Activated CD4-positive, alpha-beta T cell treated with anti-CD3 and anti-CD28 coated beads, Interleukin-2, amount 50 U/mL, for 48 hours (primary cell): ENCODE measurements around the gene IGIP.

Source experiments
- DNase-seq, 2 experiments: peaks; one replicate each; pipeline ENCODE4 v3.0.0-alpha.2; 2020

IGIP gene

GRCh38 chr5:140111859-140112551, 13.7 kb upstream of the IGIP start:
- no peak for DNase-seq

DNA sequence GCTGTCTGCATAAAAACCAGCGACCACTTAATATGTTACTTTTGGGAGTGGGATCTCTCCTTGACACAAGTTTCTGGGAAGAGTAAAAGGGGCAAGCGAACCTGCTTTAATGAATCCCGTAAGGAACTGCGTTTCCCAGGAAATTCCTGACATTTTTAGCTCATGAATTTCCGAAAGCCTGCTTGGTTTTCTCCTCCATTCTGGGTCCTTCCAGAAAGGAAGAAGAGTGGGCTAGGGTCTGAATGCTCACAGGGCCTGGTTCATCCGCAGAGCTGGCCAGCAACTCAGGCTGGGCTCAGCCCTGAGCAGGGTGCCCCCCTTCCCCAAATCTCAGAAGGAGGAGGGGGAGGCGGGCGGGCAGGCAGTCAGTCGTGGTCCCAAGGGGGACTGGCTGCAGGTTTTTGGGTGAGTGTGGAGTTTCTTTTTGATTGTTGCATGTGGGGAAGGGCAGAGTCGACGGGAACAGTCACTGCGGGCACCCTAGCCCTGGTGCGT, 13.0 kb upstream of the IGIP start:
- no peak for DNase-seq

- DNase-seq = peak; percentile 22 to 30
Measured at GRCh38 chr5:140113180-140113698, 12.5 kb upstream of the IGIP start.

DNA sequence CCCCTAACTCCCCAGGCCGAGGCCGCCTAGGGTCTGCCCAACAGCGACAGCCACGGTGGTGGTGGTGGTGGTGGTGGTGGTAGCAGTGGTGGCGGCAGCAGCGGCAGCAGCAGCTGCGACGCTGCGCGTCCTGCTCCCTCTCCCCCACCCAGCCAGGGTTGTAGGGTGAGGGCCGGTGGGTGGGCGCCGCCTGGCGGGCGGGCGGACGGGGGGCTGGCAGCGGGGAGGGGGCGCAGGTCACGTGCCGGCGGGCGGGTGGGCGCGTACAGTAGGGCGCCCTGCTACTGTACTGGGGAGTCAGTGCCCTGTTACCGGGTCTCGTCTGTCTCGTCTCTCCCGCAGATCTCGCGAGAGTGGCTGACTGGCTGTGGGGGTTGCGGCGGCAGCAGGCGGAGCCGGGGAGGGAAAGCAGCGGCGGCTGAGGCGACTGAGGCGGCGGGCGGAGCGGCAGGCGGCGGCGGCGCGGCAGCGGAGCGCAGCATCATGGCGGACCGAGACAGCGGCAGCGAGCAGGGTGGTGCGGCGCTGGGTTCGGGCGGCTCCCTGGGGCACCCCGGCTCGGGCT, 12.0 kb upstream of the IGIP start, which contains the start of gene PURA:
PURA (plus strand) TSS at position 411 of the 565 bp plus-strand sequence; CDS start at position 484, 73 bp downstream.
- peak; percentile 94 to 95 for DNase-seq

DNA sequence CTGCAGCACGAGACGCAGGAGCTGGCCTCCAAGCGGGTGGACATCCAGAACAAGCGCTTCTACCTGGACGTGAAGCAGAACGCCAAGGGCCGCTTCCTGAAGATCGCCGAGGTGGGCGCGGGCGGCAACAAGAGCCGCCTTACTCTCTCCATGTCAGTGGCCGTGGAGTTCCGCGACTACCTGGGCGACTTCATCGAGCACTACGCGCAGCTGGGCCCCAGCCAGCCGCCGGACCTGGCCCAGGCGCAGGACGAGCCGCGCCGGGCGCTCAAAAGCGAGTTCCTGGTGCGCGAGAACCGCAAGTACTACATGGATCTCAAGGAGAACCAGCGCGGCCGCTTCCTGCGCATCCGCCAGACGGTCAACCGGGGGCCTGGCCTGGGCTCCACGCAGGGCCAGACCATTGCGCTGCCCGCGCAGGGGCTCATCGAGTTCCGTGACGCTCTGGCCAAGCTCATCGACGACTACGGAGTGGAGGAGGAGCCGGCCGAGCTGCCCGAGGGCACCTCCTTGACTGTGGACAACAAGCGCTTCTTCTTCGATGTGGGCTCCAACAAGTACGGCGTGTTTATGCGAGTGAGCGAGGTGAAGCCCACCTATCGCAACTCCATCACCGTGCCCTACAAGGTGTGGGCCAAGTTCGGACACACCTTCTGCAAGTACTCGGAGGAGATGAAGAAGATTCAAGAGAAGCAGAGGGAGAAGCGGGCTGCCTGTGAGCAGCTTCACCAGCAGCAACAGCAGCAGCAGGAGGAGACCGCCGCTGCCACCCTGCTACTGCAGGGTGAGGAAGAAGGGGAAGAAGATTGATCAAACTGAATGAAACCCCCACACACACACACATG, 11.2 kb upstream of the IGIP start:
- peak; percentile 45 to 56 for DNase-seq

GRCh38 chr5:140115186-140115500, 10.6 kb upstream of the IGIP start:
- DNase-seq = no peak

GRCh38 chr5:140116716-140117115, 9.0 kb upstream of the IGIP start:
- no peak for DNase-seq

GRCh38 chr5:140117523-140117922, 8.2 kb upstream of the IGIP start:
- no peak for DNase-seq

GRCh38 chr5:140118302-140118936, 7.3 kb upstream of the IGIP start:
- DNase-seq = no peak

- DNase-seq = no peak
Measured at GRCh38 chr5:140126315-140127012, 727 bp downstream of the IGIP start.

DNA sequence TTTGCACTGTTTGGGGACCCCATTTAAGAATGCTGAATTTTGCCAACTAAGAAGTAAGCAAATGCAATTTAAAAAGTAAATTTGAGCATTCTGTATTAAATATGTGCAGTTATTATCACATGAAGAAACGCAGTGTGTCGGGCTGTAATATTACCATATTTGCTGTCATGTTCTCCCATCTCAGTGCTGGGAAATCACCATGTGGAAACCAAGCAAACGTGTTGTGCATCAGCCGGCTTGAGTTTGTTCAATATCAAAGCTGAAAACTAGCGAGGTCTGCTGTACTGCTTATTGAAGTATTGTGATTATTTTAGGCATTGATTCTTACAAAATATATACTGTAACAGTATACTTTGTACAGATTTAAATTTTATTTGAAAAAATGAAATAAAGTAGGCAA, 2.6 kb downstream of the IGIP start:
- DNase-seq = no peak

DNA sequence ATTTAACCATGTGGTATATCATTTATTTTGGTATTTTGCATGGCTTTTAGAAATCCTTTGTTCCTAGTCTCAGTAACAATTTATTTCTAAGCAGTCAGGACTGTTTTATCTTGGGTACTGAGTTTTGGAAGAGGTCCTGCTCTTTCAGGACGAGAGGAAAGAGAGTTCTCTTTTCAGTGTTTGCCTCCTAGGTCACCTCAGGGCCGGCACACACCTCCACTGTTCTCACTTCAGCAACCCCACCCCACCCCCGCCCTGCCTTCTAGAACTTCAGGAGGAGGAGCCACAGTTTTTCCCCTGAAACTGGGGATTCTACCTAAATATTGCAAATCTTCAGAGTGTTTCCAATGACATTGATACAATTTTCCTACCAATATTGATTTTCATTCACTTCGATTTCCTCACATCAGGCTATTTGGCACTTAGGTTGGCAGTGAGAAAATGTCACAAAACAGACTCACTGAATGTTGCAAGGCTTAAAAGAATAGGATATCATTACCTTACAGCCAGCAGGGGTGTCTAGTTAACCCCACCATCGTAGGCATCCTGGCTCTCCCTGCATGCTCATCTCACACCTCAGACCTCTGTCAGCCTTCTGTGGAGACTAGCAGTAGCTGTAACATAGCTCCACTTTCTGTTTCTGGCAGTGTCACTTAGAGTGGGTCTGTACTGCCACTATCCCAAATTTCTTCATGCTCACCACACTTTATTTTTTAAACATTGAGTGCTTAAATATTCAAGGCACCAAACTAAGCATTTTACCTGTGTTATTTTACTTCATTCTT, 5.4 kb downstream of the IGIP start:
- no peak for DNase-seq

GRCh38 chr5:140131967-140132409, 6.3 kb downstream of the IGIP start:
- peak in 1 of 2 experiments; percentile 28 for DNase-seq

GRCh38 chr5:140133514-140134167, 7.9 kb downstream of the IGIP start:
- no peak for DNase-seq

- DNase-seq = no peak
Measured at GRCh38 chr5:140134277-140134935, 8.7 kb downstream of the IGIP start.

DNA sequence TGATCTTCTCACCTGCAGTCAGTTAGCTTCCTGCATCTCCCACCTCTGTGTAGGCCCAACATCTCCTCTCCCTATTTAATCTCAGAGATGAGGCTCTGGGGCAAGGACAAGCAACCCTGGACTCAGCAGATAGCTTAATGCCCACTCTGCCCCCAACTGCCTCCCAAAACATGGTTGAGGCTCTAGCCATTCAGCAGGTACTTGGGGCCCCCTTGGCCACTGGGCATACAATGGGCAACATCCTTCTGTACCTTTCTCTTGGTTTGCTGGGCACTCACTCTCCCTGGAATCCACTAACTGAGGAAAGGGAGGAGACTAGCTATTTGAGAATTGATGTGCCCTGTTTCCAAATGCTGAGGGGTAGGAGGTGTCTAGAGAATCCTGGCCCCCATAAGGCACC, 9.4 kb downstream of the IGIP start:
- no peak for DNase-seq

- DNase-seq = no peak
Measured at GRCh38 chr5:140136624-140137023, 10.9 kb downstream of the IGIP start.

- DNase-seq = no peak
Measured at GRCh38 chr5:140140435-140140834, 14.7 kb downstream of the IGIP start.

DNA sequence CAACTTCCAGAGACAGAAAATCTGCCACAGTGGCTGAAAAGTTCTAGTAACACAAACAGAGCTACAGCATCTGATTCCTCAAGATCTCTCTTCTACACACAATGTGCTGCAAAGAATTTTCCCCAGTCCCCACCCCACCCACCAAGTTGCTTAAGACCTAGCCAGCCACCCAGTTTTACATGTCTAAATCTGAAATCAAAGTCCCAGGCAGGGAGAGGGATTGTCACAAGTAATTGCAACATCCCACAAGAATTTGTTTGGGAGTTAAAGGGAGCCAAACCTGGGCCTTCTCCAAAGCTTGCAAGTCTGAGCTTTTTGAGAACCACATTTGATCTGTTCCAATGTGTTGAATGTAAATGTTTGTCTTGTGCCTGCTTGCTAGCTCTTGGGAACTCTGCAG, 15.5 kb downstream of the IGIP start:
- DNase-seq = no peak

GRCh38 chr5:140142246-140142645, 16.5 kb downstream of the IGIP start:
- DNase-seq = no peak
